CD4-positive, alpha-beta T cell treated with Interleukin-6 for 4 hours (primary cell): ENCODE measurements around the gene PLOD3.

Experiments
- DNase-seq: peaks from one replicate; pipeline ENCODE4 v3.0.0-alpha.2; 2020; ENCODE audit warnings: mixed read lengths

PLOD3 gene

DNA sequence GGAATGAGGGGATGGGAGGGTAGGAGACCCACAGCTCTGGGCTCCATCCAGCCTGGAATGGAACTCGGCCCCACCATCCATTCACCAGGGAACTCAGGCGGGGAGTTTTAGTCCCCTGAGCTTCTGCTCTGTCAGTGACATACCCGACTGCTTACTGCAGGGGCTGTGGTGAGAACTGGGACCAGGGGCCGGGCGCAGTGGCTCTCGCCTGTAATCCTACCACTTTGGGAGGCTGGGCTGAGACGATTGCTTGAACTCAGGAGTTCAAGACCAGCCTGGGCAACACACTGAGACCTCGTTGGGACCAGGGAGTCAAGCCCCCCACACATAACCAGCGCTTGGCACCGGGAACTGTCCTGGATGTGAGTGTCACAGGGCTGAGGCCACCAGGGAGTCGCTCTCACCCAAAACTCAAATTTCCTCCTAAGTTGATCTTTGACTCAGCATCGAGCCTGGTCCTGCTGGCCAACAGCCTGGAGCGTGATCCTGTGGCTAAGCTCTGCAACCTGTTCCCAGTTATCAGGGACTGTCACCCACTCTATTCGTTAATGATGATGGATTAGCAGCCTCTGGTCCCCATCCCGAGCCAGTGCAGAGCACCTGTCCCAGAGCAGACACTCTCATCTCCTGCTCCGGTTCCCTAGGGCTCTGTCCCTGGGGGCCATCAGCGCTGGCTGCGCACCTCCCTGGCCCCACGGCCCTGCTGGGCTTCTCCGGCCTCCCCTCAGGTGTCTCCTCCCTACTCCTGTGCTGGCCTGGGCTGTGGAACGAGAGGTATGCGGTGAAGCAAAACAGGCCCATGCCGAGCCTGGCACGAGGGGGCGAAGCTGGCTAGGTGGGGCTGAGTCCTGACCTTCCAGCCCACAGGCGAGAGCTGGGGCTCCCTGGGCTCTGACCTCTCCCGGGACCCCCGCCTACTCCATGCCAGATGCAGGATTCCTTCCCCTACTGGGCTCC lies 21.1 kb upstream of the PLOD3 start:
- DNase-seq, result no peak

- no peak for DNase-seq
Observed at GRCh38 chr7:101237206-101238067, 20.1 kb upstream of the PLOD3 start, which contains the start of gene CLDN15. Gene CLDN15, minus strand, starts transcription at chr7:101237802. Its CDS starts 221 bp downstream, at chr7:101237581.

DNA sequence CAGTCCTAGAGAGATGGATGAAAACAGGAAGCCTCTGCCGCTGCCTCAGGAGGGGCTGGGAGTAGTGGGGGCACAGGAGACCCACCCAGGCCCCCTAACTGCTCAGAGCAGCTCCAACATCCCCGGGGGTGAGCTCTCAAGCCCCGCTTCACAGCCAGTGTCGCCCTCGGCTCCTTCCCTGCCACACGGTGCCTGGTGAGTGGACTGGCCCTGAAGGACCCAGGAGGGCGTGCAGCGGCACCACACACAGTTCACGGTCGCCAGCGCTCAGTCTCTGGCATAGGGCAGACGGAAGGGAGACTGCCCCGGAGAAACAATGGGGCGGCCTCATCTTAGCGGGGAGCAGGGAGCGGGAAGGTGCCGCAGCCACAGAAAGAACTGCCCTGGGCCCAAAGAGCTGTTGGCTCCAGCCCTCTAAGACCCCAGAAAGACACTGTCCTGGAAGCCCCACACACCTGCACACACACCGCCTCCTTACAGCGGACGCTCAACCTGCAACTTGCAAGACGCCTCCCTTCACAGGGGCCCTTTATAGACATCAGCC lies 19.0 kb upstream of the PLOD3 start:
- DNase-seq, result no peak

- no peak for DNase-seq
Observed at GRCh38 chr7:101235522-101235921, 18.1 kb upstream of the PLOD3 start.

GRCh38 chr7:101235050-101235449 lies 17.7 kb upstream of the PLOD3 start:
- DNase-seq, result no peak

DNA sequence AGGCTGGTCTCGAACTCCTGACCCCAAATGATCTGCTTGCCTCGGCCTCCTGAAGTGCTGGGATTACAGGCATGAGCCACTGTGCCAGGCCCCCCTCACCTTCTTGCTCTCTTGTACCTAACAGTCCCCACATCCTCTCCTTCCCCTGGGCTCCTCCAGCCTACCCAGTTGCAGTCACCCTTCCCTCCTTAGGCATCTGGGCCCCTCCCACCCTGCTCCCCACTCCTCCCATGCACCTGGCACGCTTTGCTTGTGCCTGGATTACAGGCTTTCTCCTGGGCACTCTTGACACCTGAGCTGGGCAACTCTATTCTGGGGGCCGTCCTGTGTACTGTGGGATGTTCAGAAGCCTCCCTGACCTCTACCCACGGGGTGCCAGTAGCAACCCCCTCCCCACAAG lies 17.3 kb upstream of the PLOD3 start:
- no peak for DNase-seq

GRCh38 chr7:101233907-101234547 lies 16.6 kb upstream of the PLOD3 start:
- no peak for DNase-seq

DNA sequence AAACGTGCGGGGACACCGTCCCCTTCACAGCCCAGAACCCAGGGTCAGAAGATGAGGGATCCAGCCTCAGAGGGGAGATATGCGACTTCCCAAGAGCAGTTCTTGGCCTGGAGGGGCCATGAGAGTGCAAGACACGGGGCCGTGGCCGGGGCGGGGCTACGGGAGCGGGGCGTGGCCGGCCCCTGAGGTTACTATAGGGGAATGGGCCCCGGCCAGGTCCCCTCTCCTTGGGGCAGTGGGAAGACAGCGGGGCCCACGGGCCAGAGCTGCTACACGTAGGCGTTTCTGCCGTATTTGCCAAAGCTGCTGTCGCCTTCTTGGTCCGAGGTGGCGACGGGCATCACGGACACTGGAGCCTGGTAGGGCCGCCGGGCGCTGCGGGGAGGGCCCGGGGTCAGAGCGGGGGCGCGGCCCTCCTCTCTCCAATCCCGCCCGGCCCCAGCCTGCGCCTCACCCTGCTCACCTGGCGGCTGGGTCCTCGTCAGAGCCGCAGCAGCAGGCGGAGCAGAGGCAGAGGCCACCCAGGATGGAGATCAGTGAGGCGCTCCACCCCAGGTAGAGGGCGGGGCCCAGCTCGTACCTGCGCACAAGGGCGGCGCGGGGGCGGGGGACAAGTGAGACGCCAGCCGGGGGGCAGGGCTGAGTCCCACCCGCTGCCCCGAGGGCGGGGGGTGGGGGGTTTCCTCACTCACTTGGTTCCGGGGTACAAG lies 14.9 kb upstream of the PLOD3 start:
- no peak for DNase-seq

DNA sequence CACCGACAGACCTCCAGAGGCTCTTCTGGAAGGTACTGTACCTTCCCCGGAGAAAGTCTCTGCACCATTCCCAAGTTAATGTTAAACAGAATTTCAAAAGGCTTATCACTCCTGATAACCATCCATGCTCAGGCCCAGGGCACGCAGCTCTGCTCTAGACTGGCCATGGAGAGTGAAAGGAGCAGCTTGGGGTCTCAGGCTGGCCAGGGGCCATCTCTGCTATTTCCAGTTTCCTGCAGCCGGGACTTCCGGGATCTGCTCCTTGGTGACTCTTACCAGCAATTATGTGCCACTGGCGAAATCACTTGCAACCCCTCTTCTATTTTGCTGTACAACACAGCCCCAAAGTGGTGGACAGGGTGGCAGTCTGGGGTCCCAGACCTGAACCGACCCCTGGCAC lies 14.3 kb upstream of the PLOD3 start:
- DNase-seq, result no peak

DNA sequence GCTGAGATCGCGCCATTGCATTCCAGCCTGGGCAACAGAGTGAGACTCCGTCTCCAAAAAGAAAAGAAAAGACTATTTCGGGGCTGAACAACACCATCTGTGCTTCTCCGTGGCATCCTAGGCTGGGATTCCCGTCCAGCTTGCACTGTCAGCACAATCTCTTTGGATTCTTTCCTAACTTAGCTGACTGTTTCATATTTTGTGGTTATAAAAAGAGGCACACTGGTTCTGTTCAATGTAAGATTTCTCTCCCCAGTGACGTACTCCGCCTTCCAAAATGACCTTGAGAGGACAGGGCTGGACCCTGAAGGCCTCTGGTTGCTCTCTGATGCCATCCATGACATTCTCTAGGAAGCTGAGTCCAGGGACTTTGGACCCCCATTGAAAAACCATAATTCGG lies 9.3 kb upstream of the PLOD3 start:
- DNase-seq, result no peak

DNA sequence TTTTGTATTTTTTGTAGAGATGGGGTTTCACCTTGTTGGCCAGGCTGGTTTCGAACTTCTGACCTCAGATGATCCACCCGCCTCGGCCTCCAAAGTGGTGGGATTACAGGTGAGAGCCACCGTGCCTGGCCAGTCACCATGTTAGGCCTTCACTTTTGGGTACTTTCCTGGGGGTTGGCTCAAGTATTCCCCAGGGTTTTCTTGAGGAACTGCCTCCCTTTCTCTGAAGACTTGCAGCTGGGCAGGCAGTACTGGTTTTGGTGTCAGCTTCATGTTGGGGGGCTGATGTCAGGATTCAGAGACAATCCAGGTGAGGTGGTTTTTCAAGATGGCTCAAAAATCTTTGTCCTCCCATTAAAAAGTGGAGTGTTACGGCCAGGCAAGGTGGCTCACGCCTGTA lies 8.3 kb upstream of the PLOD3 start:
- no peak for DNase-seq

- DNase-seq, result no peak
Observed at GRCh38 chr7:101223528-101223927, 6.1 kb upstream of the PLOD3 start.

- DNase-seq, result no peak
Observed at GRCh38 chr7:101222275-101222830, 5.0 kb upstream of the PLOD3 start.

GRCh38 chr7:101220295-101220694 lies 2.9 kb upstream of the PLOD3 start:
- no peak for DNase-seq

DNA sequence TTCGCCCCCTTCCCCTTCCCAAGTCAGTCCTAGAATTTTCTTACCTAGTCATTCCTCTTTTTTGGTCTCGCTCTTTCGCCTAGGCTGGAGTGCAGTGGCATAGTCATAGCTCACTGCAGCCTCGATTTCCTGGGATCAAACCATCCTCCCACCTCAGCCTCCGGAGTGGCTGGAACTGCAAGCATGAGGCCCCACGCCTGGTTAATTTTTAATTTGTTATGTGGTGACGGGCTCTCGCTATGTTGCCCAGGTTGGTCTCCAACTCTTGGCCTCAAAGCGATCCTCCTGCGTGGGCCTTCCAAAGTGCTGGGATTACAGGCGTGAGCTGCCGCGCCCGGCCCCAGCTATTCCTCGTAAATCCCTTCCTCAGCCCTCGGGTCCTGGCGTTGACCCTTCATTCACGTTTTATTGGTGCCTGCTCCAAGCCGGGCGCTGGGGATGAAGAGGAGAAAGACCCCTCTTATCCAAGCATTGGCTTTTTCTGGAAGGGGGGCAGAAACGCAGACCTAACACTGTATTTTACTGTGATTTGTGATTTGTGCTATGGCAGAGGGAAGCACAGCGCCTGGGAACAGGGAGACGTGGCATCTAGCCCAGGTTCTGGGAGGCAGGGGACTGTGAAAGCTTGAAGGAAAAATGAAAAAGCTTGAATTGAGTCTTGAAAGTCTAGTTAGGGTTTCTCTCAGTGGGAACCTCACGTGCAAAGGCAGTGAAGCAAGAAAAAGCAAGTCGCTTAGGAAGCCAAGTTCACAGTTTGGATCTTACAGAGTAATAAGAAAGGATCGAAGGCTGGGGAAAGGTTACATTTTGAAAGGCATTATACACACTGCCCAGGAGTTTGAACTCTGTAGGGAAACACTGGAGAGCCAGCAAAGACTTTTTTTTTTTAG lies 1.1 kb upstream of the PLOD3 start:
- DNase-seq, result no peak

- DNase-seq, result no peak
Observed at GRCh38 chr7:101216860-101217387, 457 bp downstream of the PLOD3 start.

DNA sequence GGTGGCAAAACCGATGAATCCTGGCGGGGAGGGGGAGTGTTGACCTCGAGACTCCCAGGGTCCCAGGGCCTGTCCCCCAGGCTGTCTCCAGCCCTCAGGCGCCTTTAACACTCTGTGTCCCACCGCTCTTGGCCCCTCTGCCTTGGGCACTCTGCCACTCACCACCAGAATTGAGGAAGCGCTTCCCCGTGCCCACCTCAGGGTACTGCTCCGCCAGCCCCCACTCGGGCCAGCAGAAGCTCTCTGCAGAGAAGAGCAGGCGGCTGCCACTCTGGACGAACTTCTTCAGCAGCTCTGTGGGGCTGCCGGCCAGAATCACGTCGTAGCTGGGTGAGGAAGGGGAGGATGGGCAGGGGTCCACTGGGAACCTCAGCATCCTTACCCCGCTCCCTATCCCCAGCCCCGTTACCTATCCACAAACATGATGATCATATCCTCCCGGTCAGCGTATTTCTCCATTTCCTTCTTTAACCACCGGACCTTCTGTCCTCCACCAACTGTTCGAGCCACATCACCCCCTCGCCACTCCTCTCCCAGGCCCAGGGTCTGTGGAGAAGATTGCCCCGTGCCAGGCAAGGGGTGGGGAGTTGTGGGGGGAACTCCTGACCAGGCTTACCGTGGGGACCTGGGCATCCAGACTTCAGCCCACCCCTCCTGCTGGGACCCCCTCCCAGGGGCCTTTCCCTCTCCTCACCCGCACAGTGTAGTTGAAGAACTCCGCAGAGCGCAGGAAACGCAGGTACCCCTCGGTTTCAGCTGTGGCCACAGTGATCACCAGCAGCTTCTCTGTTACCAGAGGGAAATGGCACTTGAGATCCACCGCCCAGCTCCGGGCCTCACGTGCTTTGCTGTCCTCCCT lies 1.2 kb downstream of the PLOD3 start:
- no peak for DNase-seq

DNA sequence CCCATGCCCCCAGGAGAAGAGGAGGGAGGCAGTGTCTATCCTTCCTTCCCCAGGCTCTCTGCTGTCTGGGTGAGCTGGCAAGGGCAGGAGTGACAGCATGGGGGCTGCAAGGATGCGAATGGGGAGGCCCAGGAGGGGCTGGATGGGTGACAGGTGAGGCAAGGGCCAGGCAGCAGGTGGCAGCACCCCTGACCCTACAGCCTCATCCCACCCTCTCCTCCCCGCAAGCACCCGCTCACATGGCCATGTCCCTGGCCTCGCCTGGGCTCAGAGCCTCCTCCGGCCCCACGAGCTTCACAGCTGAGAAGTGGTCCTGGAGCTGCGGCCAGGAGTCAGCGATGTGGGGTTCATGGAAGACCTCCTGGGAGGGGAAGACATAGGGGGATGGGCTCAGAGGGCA lies 5.4 kb downstream of the PLOD3 start:
- no peak for DNase-seq

- DNase-seq, result no peak
Observed at GRCh38 chr7:101211501-101211900, 5.9 kb downstream of the PLOD3 start.

DNA sequence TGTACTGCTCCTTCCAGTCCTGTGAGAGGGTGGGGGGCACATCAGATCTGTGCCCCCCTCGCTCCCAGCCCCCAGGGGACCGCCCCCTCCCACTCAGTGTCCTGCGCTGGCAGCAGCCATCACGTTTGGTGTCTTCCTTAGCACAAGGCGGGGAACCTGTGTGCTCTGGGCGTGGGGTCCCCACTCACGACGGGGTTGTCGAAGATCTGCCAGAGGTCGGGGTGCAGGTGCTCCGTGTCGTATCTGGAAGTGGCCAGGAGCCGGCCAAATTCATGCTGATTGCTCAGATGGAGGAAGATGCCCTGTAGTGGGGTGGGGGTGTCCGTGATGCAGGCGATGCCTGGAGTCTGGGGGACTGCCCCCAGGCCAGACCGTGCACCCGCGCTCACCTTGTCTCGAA lies 7.2 kb downstream of the PLOD3 start:
- DNase-seq, result no peak
